CD14-positive monocyte (primary cell): Measurements from ENCODE around the gene CADM2. TPM values are rescaled to one million over a fixed set of nuclear protein-coding genes. Genes with fewer than 3 reads are reported as not detected.

Source experiments
- DNase-seq, 3 donors: peaks; one replicate each; pipeline ENCODE4 v3.0.0-alpha.2; 2011 to 2022
- H2AFZ ChIP-seq: 2 replicates; pipeline ENCODE4 v1.6.0; 2012; ENCODE audit warnings: mild to moderate bottlenecking, low read depth, low read length, inconsistent platforms; ENCODE audit not compliant: insufficient read depth, poor library complexity, severe bottlenecking
- H3K27ac ChIP-seq, 2 donors: 1 replicate in 1 of 2; 2 replicates in 1 of 2; pipeline ENCODE4 v1.5.1; 2012 to 2013; ENCODE audit warnings: low read length in 2 of 2, control low read depth in 1 of 2, inconsistent platforms in 1 of 2, low read depth in 1 of 2, mild to moderate bottlenecking in 1 of 2
- H3K27me3 ChIP-seq, 2 donors: one replicate each; pipeline versions ENCODE4 v1.6.0 to v1.6.1; 2011 to 2013; ENCODE audit warnings: low read length in 2 of 2; ENCODE audit not compliant: control insufficient read depth in 2 of 2, insufficient read depth in 2 of 2
- H3K36me3 ChIP-seq, 2 donors: replicated peaks in 1 of 2; 1 replicate in 1 of 2; 2 replicates in 1 of 2; pipeline versions ENCODE4 v1.5.1 to v1.6.1; 2012 to 2013; ENCODE audit warnings: low read length in 2 of 2, control low read depth in 1 of 2, inconsistent platforms in 1 of 2, mild to moderate bottlenecking in 1 of 2; ENCODE audit not compliant: insufficient read depth in 2 of 2, control insufficient read depth in 1 of 2
- H3K4me1 ChIP-seq, 2 donors: 1 replicate in 1 of 2; 2 replicates in 1 of 2; pipeline versions ENCODE4 v1.5.1 to v1.6.1; 2012 to 2013; ENCODE audit warnings: low read length in 2 of 2, control low read depth in 1 of 2, inconsistent platforms in 1 of 2, mild to moderate bottlenecking in 1 of 2, moderate library complexity in 1 of 2; ENCODE audit not compliant: insufficient read depth in 2 of 2, control insufficient read depth in 1 of 2
- H3K4me2 ChIP-seq: replicated peaks from 2 replicates; pipeline ENCODE3; 2012; ENCODE audit warnings: low read length, moderate library complexity, mild to moderate bottlenecking; ENCODE audit not compliant: poor library complexity, severe bottlenecking; ENCODE audit errors: extremely low read depth
- H3K4me3 ChIP-seq, 3 experiments: fragments of 200-600 bp in 1 of 3; sonication (generic) in 1 of 3; replicated peaks in 1 of 3; 1 replicate in 2 of 3; 2 replicates in 1 of 3; pipeline ENCODE4 v1.5.1; 2011 to 2013; ENCODE audit warnings: low read length in 3 of 3, mild to moderate bottlenecking in 3 of 3, control low read depth in 2 of 3, low read depth in 2 of 3, inconsistent platforms in 1 of 3, moderate library complexity in 1 of 3
- H3K79me2 ChIP-seq: 2 replicates; pipeline ENCODE4 v1.6.0; 2012; ENCODE audit warnings: mild to moderate bottlenecking, control low read depth, inconsistent platforms, low read length, moderate library complexity; ENCODE audit not compliant: insufficient read depth
- H3K9ac ChIP-seq: 2 replicates; pipeline ENCODE4 v1.6.0; 2017; ENCODE audit warnings: low read length, mild to moderate bottlenecking; ENCODE audit not compliant: insufficient read depth, poor library complexity, severe bottlenecking
- H3K9me3 ChIP-seq, 2 donors: replicated peaks in 1 of 2; 1 replicate in 1 of 2; 2 replicates in 1 of 2; pipeline versions ENCODE4 v1.5.1 to v1.6.1; 2012 to 2013; ENCODE audit warnings: low read length in 2 of 2, control low read depth in 1 of 2; ENCODE audit not compliant: control insufficient read depth in 1 of 2, insufficient read depth in 1 of 2
- H4K20me1 ChIP-seq: 2 replicates; pipeline ENCODE4 v1.6.0; 2012; ENCODE audit warnings: mild to moderate bottlenecking, low read length, control low read depth, moderate library complexity; ENCODE audit not compliant: insufficient read depth
- H3K27ac Mint-ChIP-seq, 7 donors: one replicate each; pipeline ENCODE4 v1.8.0; 2020; ENCODE audit warnings: mild to moderate bottlenecking in 7 of 7, mixed read lengths in 7 of 7, moderate library complexity in 6 of 7, inconsistent platforms in 2 of 7
- H3K27me3 Mint-ChIP-seq, 3 donors: one replicate each; pipeline ENCODE4 v1.8.0; 2021 to 2022; ENCODE audit warnings: low read depth in 3 of 3, mild to moderate bottlenecking in 3 of 3, mixed read lengths in 3 of 3, moderate library complexity in 3 of 3, inconsistent platforms in 1 of 3
- H3K36me3 Mint-ChIP-seq, 2 donors: one replicate each; pipeline ENCODE4 v1.8.0; 2020; ENCODE audit warnings: mixed read lengths in 2 of 2, inconsistent platforms in 1 of 2, mild to moderate bottlenecking in 1 of 2
- H3K4me1 Mint-ChIP-seq: one replicate; pipeline ENCODE4 v1.8.0; 2020; ENCODE audit warnings: mild to moderate bottlenecking, mixed read lengths
- H3K4me3 Mint-ChIP-seq, 2 donors: one replicate each; pipeline ENCODE4 v1.8.0; 2020; ENCODE audit warnings: mild to moderate bottlenecking in 2 of 2, mixed read lengths in 2 of 2, moderate library complexity in 1 of 2
- H3K9me3 Mint-ChIP-seq, 7 donors: one replicate each; pipeline ENCODE4 v1.8.0; 2020 to 2022; ENCODE audit warnings: mixed read lengths in 7 of 7, mild to moderate bottlenecking in 6 of 7, moderate library complexity in 6 of 7, inconsistent platforms in 2 of 7
- CTCF ChIP-seq: fragments of 200-600 bp; IDR thresholded peaks from one replicate; pipeline ENCODE4 v1.8.0; 2022; ENCODE audit warnings: antibody characterized with exemption, mild to moderate bottlenecking
- WGBS: methylation state at CpG from one replicate; pipeline ENCODE4 v1.1.5; 2013; ENCODE audit warnings: missing lambda C conversion rate; ENCODE audit not compliant: insufficient coverage; 5-methylcytosine and 5-hydroxymethylcytosine counted together
- intact Hi-C, 2 donors: fragments of 100-400 bp; cut with micrococcal nuclease; formaldehyde crosslinking; loops; one replicate each; pipeline versions ENCODE4 v1.15.0 to v1.15.1; 2023
- polyA plus RNA-seq, 3 donors: library from polyadenylated mRNA; depleted of rRNA in 1 of 3; unstranded in 2 of 3; stranded (reverse) in 1 of 3; fragments of 300-500 nt in 2 of 3; fragments of >200 nt in 1 of 3; fragmentation: Illumina TruSeq in 2 of 3; gene quantifications; 1 replicate in 2 of 3; 2 replicates in 1 of 3; pipeline ENCODE4 v1.2.3, GENCODE V29; 2012 to 2021

The CADM2 gene
- polyA plus RNA-seq, 3 donors = not detected

GRCh38 chr3:85821130-85821756 is 862.5 kb downstream of the CADM2 start:
- Mint-ChIP-seq H3K27ac (no peak overlapping the region), H3K27me3 (no peaks in the 10 kb centered on the region), H3K36me3 (no peaks in the 10 kb centered on the region), H3K4me1 (no peaks in the 10 kb centered on the region), H3K9me3 (peaks cover 0 to 3% (median 0%) of the 10 kb centered on the region in 7 donors), H3K4me3 (no peak overlapping the region)
- Histone ChIP-seq H3K9me3 (no peaks in the 10 kb centered on the region), H3K27ac (no peak overlapping the region), H2AFZ (no peak overlapping the region), H3K79me2 (no peaks in the 10 kb centered on the region), H3K27me3 (no peaks in the 10 kb centered on the region), H3K4me1 (no peaks in the 10 kb centered on the region), H3K4me3 (no peak overlapping the region), H3K4me2 (no peak overlapping the region), H3K9ac (no peak overlapping the region), H3K36me3 (no peaks in the 10 kb centered on the region), H4K20me1 (no peaks in the 10 kb centered on the region)
- WGBS = no CpG with 5 or more reads among the region's 1 CpG
- no peak for DNase-seq
- intact Hi-C loops = no loop called here
- TF ChIP-seq CTCF = no peak

GRCh38 chr3:85835857-85836440 is 877.2 kb downstream of the CADM2 start:
- no peak for DNase-seq
- Histone ChIP-seq H3K9me3 (no peaks in the 10 kb centered on the region), H4K20me1 (no peaks in the 10 kb centered on the region), H2AFZ (no peak overlapping the region), H3K27me3 (no peaks in the 10 kb centered on the region), H3K79me2 (no peaks in the 10 kb centered on the region), H3K9ac (no peak overlapping the region), H3K4me2 (no peak overlapping the region), H3K36me3 (no peaks in the 10 kb centered on the region), H3K27ac (no peak overlapping the region), H3K4me3 (no peak overlapping the region), H3K4me1 (no peaks in the 10 kb centered on the region)
- H3K27me3 Mint-ChIP-seq = no peaks in the 10 kb centered on the region
- H3K4me1 Mint-ChIP-seq = no peaks in the 10 kb centered on the region
- TF ChIP-seq CTCF = no peak
- peaks cover 0 to 2% (median 0%) of the 10 kb centered on the region in 7 donors for H3K9me3 Mint-ChIP-seq
- no CpG with 5 or more reads among the region's 1 CpG for WGBS
- no peak overlapping the region for H3K27ac Mint-ChIP-seq
- no peaks in the 10 kb centered on the region for H3K36me3 Mint-ChIP-seq
- intact Hi-C loops = no loop called here
- H3K4me3 Mint-ChIP-seq = no peak overlapping the region
